Sigmoid colon (tissue), 4 donors: Measurements from ENCODE around the gene SLC45A1.

Source experiments
- EP300 ChIP-seq, 4 donors: sonication (generic); formaldehyde crosslinking; IDR thresholded peaks; one replicate each; pipeline ENCODE4 v1.6.1; 2017; ENCODE audit warnings: antibody characterized with exemption in 4 of 4
- TF ChIP-seq, protein P1 (sequence below), 4 experiments: fragments of 450-650 bp in 3 of 4; fragments of 200-600 bp in 1 of 4; IDR thresholded peaks; one replicate each; pipeline ENCODE4 v1.5.1; 2016 to 2019; ENCODE audit warnings: antibody characterized with exemption in 4 of 4, mild to moderate bottlenecking in 3 of 4, moderate library complexity in 2 of 4

DNA sequence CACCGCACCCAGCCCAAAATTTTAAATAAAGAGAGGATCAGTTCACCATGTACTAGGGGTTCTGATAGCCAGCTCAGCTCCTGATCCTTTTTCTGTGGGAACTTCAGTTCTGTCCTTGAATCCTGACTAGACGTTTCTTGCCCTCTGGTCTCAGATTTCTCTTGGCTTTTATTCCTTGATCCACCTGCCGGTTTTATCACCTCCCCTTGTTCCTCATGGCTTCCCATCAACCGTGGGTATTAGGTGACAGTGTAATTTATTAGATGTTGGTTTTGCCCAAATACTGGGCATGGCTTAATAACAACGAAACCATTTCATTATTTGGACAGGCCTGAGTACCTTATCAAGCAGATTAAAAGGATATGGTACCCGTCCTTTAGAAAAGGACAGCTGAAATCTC, 22.5 kb downstream of the SLC45A1 start:
- TF ChIP-seq, protein P1, sequence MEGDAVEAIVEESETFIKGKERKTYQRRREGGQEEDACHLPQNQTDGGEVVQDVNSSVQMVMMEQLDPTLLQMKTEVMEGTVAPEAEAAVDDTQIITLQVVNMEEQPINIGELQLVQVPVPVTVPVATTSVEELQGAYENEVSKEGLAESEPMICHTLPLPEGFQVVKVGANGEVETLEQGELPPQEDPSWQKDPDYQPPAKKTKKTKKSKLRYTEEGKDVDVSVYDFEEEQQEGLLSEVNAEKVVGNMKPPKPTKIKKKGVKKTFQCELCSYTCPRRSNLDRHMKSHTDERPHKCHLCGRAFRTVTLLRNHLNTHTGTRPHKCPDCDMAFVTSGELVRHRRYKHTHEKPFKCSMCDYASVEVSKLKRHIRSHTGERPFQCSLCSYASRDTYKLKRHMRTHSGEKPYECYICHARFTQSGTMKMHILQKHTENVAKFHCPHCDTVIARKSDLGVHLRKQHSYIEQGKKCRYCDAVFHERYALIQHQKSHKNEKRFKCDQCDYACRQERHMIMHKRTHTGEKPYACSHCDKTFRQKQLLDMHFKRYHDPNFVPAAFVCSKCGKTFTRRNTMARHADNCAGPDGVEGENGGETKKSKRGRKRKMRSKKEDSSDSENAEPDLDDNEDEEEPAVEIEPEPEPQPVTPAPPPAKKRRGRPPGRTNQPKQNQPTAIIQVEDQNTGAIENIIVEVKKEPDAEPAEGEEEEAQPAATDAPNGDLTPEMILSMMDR (IDR thresholded peaks at IDR 0.05): no peak
- TF ChIP-seq EP300 (IDR thresholded peaks at IDR 0.05): no peak
